Left ventricle myocardium superior (tissue), 1 donor: ENCODE measurements around the gene NT5E. TPM values are rescaled to one million over a fixed set of nuclear protein-coding genes. Genes with fewer than 3 reads are reported as not detected.
"Not testable (repeated sequence)": the region's sequence is repeated elsewhere in the genome, so short reads cannot be mapped to it uniquely, and the experiment has no call there.

Source experiments
- ATAC-seq: fragments of 200-7000 bp; cut with Tn5 transposase; one replicate; pipeline ENCODE4 v1.9.1; 2020; ENCODE audit warnings: mild to moderate bottlenecking, moderate library complexity
- DNase-seq: peaks from one replicate; pipeline ENCODE4 v3.0.0-alpha.2; 2020
- intact Hi-C: fragments of 100-400 bp; cut with micrococcal nuclease; formaldehyde crosslinking; loops from one replicate; pipeline ENCODE4 v1.11.0; 2022
- long read RNA-seq: library from polyadenylated mRNA; unstranded; transcript quantifications from one replicate; pipeline ENCODE4 v2.0.0, GENCODE V29; 2021
- total RNA-seq: library from RNA; stranded (reverse); fragmentation: NEBNext Ultra II Directional; extraction: Animal tissue kit (Norgen Biotek cat#: 25700); gene quantifications from one replicate; pipeline ENCODE4 v1.2.1, GENCODE V29; 2021
- donor health status: DM: no; HTN: yes; CAD: no; lungs with severe emphysema.

NT5E gene
- total RNA-seq: 6.0 TPM
- long read RNA-seq, partial matches to known transcripts: 1 of 10 reads
- long read RNA-seq, other reads (novel, unspliced or antisense): 5 of 10 reads

- DNase-seq (peak; percentile 85), ATAC-seq (peak; percentile 96)
- intact Hi-C loops: no loop called here
Measured at GRCh38 chr6:85449818-85450759, at the start of gene NT5E. NT5E (plus strand) TSS chr6:85450083; CDS start chr6:85450140, 57 bp downstream.

- DNase-seq (no peak), ATAC-seq (no peak)
- intact Hi-C loops: no loop called here
Measured at GRCh38 chr6:85400331-85400730, 49.6 kb upstream of the NT5E start.

GRCh38 chr6:85401186-85402021 lies 48.5 kb upstream of the NT5E start:
- ATAC-seq (no peak), DNase-seq (no peak)
- intact Hi-C loops: no loop called here

- intact Hi-C loops: no loop called here
- ATAC-seq (no peak), DNase-seq (no peak)
Measured at GRCh38 chr6:85402071-85402470, 47.8 kb upstream of the NT5E start.

GRCh38 chr6:85402922-85403321 lies 47.0 kb upstream of the NT5E start:
- intact Hi-C loops: no loop called here
- DNase-seq (no peak), ATAC-seq (no peak)

GRCh38 chr6:85403331-85404015 lies 46.4 kb upstream of the NT5E start:
- intact Hi-C loops: no loop called here
- no peak for DNase-seq
- no peak for ATAC-seq

GRCh38 chr6:85404016-85404563 lies 45.8 kb upstream of the NT5E start:
- ATAC-seq, DNase-seq, intact Hi-C loops: not testable (repeated sequence)

GRCh38 chr6:85404564-85405174 lies 45.2 kb upstream of the NT5E start:
- no peak for ATAC-seq
- intact Hi-C loops: no loop called here
- DNase-seq: no peak

GRCh38 chr6:85405175-85405852 lies 44.6 kb upstream of the NT5E start:
- no peak for DNase-seq
- intact Hi-C loops: no loop called here
- no peak for ATAC-seq

- DNase-seq (no peak), ATAC-seq (no peak)
- intact Hi-C loops: no loop called here
Measured at GRCh38 chr6:85405853-85406198, 44.1 kb upstream of the NT5E start.

- DNase-seq (no peak), ATAC-seq (no peak)
- intact Hi-C loops: no loop called here
Measured at GRCh38 chr6:85406641-85407075, 43.2 kb upstream of the NT5E start.

GRCh38 chr6:85408039-85408438 lies 41.8 kb upstream of the NT5E start:
- ATAC-seq (no peak), DNase-seq (no peak)
- intact Hi-C loops: no loop called here

GRCh38 chr6:85412911-85413430 lies 36.9 kb upstream of the NT5E start:
- no peak for ATAC-seq
- no peak for DNase-seq
- intact Hi-C loops: no loop called here

- intact Hi-C loops: no loop called here
- no peak for ATAC-seq
- DNase-seq: no peak
Measured at GRCh38 chr6:85416049-85416448, 33.8 kb upstream of the NT5E start.

- intact Hi-C loops: no loop called here
- ATAC-seq (no peak), DNase-seq (no peak)
Measured at GRCh38 chr6:85416766-85417165, 33.1 kb upstream of the NT5E start.

- DNase-seq (no peak), ATAC-seq (no peak)
- intact Hi-C loops: no loop called here
Measured at GRCh38 chr6:85417336-85417735, 32.5 kb upstream of the NT5E start.

- intact Hi-C loops: no loop called here
- no peak for ATAC-seq
Measured at GRCh38 chr6:85418059-85418458, 31.8 kb upstream of the NT5E start.

More at GRCh38 chr6:85418059-85418458, 31.8 kb upstream of the NT5E start:
- no peak for DNase-seq
